K562 (cell line): ENCODE data around the gene PIK3CG. TPM values are rescaled to one million over a fixed set of nuclear protein-coding genes. Genes with fewer than 3 reads are reported as not detected.

ENCODE experiments used
- BACH1 ChIP-seq: fragments of 200-800 bp; sonication (Bioruptor generic); IDR thresholded peaks from 2 replicates; pipeline ENCODE4 v1.6.1; 2016; ENCODE audit warnings: missing genetic modification characterization, missing compliant biosample characterization
- CBX1 ChIP-seq: sonication (generic); IDR thresholded peaks from 2 replicates; pipeline ENCODE4 v1.6.1; 2016; ENCODE audit warnings: antibody characterized with exemption, low read depth, mild to moderate bottlenecking
- CHD2 ChIP-seq: IDR thresholded peaks from 2 replicates; pipeline ENCODE4 v1.6.1; 2011; ENCODE audit warnings: low read depth, low read length
- E2F3 ChIP-seq: fragments of 250-450 bp; sonication (Bioruptor Pico); IDR thresholded peaks from 2 replicates; pipeline ENCODE4 v1.4.0; 2020; ENCODE audit warnings: mild to moderate bottlenecking
- ERF ChIP-seq: fragments of 450-650 bp; formaldehyde crosslinking; IDR thresholded peaks from 2 replicates; pipeline ENCODE4 v1.4.0; 2020; ENCODE audit warnings: mild to moderate bottlenecking, mixed read lengths
- EZH2 ChIP-seq: IDR thresholded peaks from 2 replicates; pipeline ENCODE4 v1.6.1; 2012; ENCODE audit warnings: low read depth, mild to moderate bottlenecking, inconsistent platforms, low read length, borderline replicate concordance
- FIP1L1 ChIP-seq: fragments of 200-400 bp; formaldehyde crosslinking; IDR thresholded peaks from 2 replicates; pipeline ENCODE4 v1.6.1; 2018; ENCODE audit warnings: mild to moderate bottlenecking, low read depth, low read length; ENCODE audit not compliant: poor library complexity, severe bottlenecking
- HMGN3 ChIP-seq: IDR thresholded peaks from 2 replicates; pipeline ENCODE4 v1.6.1; 2011; ENCODE audit warnings: borderline replicate concordance, low read depth, mild to moderate bottlenecking, mixed read lengths, low read length; ENCODE audit not compliant: insufficient read length; ENCODE audit errors: extremely low read depth
- MAFK ChIP-seq: IDR thresholded peaks from 2 replicates; pipeline ENCODE4 v1.6.1; 2011; ENCODE audit warnings: low read length, improper control_type of control experiment
- MECOM ChIP-seq: fragments of 250-450 bp; sonication (Bioruptor Pico); IDR thresholded peaks from 2 replicates; pipeline ENCODE4 v1.8.0; 2022; ENCODE audit warnings: inconsistent platforms
- MTA1 ChIP-seq: fragments of 450-650 bp; IDR thresholded peaks from 2 replicates; pipeline ENCODE4 v1.6.1; 2017; ENCODE audit warnings: borderline replicate concordance
- NBN ChIP-seq: fragments of 450-650 bp; IDR thresholded peaks from 2 replicates; pipeline ENCODE4 v1.6.1; 2016; ENCODE audit warnings: low read depth, mild to moderate bottlenecking
- POLR2G ChIP-seq: fragments of 200-400 bp; formaldehyde crosslinking; IDR thresholded peaks from 2 replicates; pipeline ENCODE4 v1.6.1; 2017; ENCODE audit warnings: low read depth, mild to moderate bottlenecking, antibody characterized with exemption, low read length, moderate library complexity
- POLR2H ChIP-seq: IDR thresholded peaks from 2 replicates; pipeline ENCODE4 v1.6.1; 2016; ENCODE audit warnings: missing genetic modification characterization, low read depth, mild to moderate bottlenecking, control low read depth, missing compliant biosample characterization, moderate library complexity
- RBFOX2 ChIP-seq: fragments of 200-400 bp; formaldehyde crosslinking; IDR thresholded peaks from 2 replicates; pipeline ENCODE4 v1.6.1; 2017; ENCODE audit warnings: low read depth, mild to moderate bottlenecking, low read length, moderate library complexity
- XRCC5 ChIP-seq: fragments of 200-400 bp; formaldehyde crosslinking; IDR thresholded peaks from 2 replicates; pipeline ENCODE4 v1.6.1; 2017; ENCODE audit warnings: low read depth, mild to moderate bottlenecking, low read length
- ZNF316 ChIP-seq: fragments of 450-650 bp; IDR thresholded peaks from 2 replicates; pipeline ENCODE4 v1.6.1; 2016
- ZNF785 ChIP-seq: fragments of 250-450 bp; sonication (Bioruptor Pico); IDR thresholded peaks from 2 replicates; pipeline ENCODE4 v1.4.0; 2020; ENCODE audit warnings: mild to moderate bottlenecking
- ZZZ3 ChIP-seq: fragments of 450-650 bp; IDR thresholded peaks from 2 replicates; pipeline ENCODE4 v1.6.1; 2016; ENCODE audit warnings: antibody characterized with exemption, mild to moderate bottlenecking, moderate library complexity
- polyA plus RNA-seq, 8 experiments: library from polyadenylated mRNA; depleted of rRNA in 4 of 8; stranded (reverse) in 5 of 8; unstranded in 3 of 8; fragments of >200 nt; fragmentation: Nextera tagmentation in 2 of 8; fragmentation: Illumina TruSeq in 1 of 8; extraction: Ambion mirVana in 2 of 8; extraction: Trizol in 1 of 8; gene quantifications; 2 replicates each; pipeline versions ENCODE4 v1.2.1 to v1.2.3, GENCODE V29; 2011 to 2014; ENCODE audit warnings: inconsistent platforms in 1 of 8, missing spikeins in 1 of 8
- total RNA-seq, 7 experiments: library from RNA; depleted of rRNA in 6 of 7; stranded (reverse); fragments of >200 nt in 6 of 7; fragmentation: Illumina TruSeq in 2 of 7; extraction: Trizol in 2 of 7; gene quantifications; 2 replicates each; pipeline versions ENCODE4 v1.2.1 to v1.2.3, GENCODE V29; 2011 to 2021; ENCODE audit warnings: low replicate concordance in 1 of 7
- TF ChIP-seq, protein P1 (sequence below): IDR thresholded peaks from 3 replicates; pipeline ENCODE4 v1.6.1; 2011; ENCODE audit warnings: borderline replicate concordance, mild to moderate bottlenecking, moderate library complexity; ENCODE audit not compliant: insufficient read length; ENCODE audit errors: extremely low read depth
- TF ChIP-seq, protein P2 (sequence below), 2 experiments: fragments of 450-650 bp in 1 of 2; sonication (generic) in 1 of 2; formaldehyde crosslinking in 1 of 2; IDR thresholded peaks in 1 of 2; conservative IDR thresholded peaks in 1 of 2; 2 replicates each; pipeline versions ENCODE4 v1.6.1 to v1.8.1; 2016 to 2023; ENCODE audit warnings: mild to moderate bottlenecking in 2 of 2, moderate library complexity in 2 of 2, inconsistent platforms in 1 of 2, missing genetic modification reagents in 1 of 2
- TF ChIP-seq, protein P3 (sequence below): fragments of 450-650 bp; formaldehyde crosslinking; conservative IDR thresholded peaks from 2 replicates; pipeline ENCODE4 v1.4.0; 2022; ENCODE audit warnings: mild to moderate bottlenecking, missing genetic modification characterization
- TF ChIP-seq, protein P4 (sequence below): fragments of 450-650 bp; formaldehyde crosslinking; IDR thresholded peaks from 2 replicates; pipeline ENCODE4 v1.4.0; 2020; ENCODE audit warnings: mild to moderate bottlenecking, moderate library complexity

The PIK3CG gene
- total and polyA plus RNA-seq, 9 of the 15 experiments (the other 6 are each of a cell fraction or from before 2014, with no cell fraction given) = 5.3 to 42.5 (median 29.0) TPM

DNA sequence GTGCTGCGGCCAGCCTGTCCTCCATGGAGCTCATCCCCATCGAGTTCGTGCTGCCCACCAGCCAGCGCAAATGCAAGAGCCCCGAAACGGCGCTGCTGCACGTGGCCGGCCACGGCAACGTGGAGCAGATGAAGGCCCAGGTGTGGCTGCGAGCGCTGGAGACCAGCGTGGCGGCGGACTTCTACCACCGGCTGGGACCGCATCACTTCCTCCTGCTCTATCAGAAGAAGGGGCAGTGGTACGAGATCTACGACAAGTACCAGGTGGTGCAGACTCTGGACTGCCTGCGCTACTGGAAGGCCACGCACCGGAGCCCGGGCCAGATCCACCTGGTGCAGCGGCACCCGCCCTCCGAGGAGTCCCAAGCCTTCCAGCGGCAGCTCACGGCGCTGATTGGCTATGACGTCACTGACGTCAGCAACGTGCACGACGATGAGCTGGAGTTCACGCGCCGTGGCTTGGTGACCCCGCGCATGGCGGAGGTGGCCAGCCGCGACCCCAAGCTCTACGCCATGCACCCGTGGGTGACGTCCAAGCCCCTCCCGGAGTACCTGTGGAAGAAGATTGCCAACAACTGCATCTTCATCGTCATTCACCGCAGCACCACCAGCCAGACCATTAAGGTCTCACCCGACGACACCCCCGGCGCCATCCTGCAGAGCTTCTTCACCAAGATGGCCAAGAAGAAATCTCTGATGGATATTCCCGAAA lies 2.7 kb downstream of the PIK3CG start (continued):
- TF ChIP-seq, protein P1, sequence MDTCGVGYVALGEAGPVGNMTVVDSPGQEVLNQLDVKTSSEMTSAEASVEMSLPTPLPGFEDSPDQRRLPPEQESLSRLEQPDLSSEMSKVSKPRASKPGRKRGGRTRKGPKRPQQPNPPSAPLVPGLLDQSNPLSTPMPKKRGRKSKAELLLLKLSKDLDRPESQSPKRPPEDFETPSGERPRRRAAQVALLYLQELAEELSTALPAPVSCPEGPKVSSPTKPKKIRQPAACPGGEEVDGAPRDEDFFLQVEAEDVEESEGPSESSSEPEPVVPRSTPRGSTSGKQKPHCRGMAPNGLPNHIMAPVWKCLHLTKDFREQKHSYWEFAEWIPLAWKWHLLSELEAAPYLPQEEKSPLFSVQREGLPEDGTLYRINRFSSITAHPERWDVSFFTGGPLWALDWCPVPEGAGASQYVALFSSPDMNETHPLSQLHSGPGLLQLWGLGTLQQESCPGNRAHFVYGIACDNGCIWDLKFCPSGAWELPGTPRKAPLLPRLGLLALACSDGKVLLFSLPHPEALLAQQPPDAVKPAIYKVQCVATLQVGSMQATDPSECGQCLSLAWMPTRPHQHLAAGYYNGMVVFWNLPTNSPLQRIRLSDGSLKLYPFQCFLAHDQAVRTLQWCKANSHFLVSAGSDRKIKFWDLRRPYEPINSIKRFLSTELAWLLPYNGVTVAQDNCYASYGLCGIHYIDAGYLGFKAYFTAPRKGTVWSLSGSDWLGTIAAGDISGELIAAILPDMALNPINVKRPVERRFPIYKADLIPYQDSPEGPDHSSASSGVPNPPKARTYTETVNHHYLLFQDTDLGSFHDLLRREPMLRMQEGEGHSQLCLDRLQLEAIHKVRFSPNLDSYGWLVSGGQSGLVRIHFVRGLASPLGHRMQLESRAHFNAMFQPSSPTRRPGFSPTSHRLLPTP = no peak
- no peak for TF ChIP-seq MAFK
- no peak for TF ChIP-seq NBN
- no peak for TF ChIP-seq E2F3 (CRISPR knock-in tag)
- no peak for TF ChIP-seq ERF (CRISPR knock-in tag)
- TF ChIP-seq ZNF316 = no peak
- TF ChIP-seq XRCC5 = no peak
- 0 out of 2 replicates have a peak, but pooled peaks have one; percentile 57 for TF ChIP-seq CBX1
- no peak for TF ChIP-seq ZNF785
- TF ChIP-seq, protein P2, sequence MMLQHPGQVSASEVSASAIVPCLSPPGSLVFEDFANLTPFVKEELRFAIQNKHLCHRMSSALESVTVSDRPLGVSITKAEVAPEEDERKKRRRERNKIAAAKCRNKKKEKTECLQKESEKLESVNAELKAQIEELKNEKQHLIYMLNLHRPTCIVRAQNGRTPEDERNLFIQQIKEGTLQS (IDR thresholded peaks at IDR 0.05) = peak; percentile 36; the same call in 1 of the 2 replicates
- TF ChIP-seq, protein P2 (CRISPR knock-in tag; conservative IDR thresholded peaks at IDR 0.05) = no peak
- peak; percentile 32 for TF ChIP-seq FIP1L1
- TF ChIP-seq, protein P3, sequence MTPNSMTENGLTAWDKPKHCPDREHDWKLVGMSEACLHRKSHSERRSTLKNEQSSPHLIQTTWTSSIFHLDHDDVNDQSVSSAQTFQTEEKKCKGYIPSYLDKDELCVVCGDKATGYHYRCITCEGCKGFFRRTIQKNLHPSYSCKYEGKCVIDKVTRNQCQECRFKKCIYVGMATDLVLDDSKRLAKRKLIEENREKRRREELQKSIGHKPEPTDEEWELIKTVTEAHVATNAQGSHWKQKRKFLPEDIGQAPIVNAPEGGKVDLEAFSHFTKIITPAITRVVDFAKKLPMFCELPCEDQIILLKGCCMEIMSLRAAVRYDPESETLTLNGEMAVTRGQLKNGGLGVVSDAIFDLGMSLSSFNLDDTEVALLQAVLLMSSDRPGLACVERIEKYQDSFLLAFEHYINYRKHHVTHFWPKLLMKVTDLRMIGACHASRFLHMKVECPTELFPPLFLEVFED (CRISPR knock-in tag) = no peak
- no peak for TF ChIP-seq BACH1 (tag)
- no peak for TF ChIP-seq ZZZ3
- TF ChIP-seq RBFOX2 = peak; percentile 70
- TF ChIP-seq MTA1 = no peak
- peak; percentile 70 for TF ChIP-seq POLR2G
- no peak for TF ChIP-seq CHD2
- no peak for TF ChIP-seq POLR2H
- TF ChIP-seq MECOM = no peak
- TF ChIP-seq, protein P4, sequence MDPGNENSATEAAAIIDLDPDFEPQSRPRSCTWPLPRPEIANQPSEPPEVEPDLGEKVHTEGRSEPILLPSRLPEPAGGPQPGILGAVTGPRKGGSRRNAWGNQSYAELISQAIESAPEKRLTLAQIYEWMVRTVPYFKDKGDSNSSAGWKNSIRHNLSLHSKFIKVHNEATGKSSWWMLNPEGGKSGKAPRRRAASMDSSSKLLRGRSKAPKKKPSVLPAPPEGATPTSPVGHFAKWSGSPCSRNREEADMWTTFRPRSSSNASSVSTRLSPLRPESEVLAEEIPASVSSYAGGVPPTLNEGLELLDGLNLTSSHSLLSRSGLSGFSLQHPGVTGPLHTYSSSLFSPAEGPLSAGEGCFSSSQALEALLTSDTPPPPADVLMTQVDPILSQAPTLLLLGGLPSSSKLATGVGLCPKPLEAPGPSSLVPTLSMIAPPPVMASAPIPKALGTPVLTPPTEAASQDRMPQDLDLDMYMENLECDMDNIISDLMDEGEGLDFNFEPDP = no peak
- peak; percentile 22 for TF ChIP-seq HMGN3
- TF ChIP-seq EZH2 = no peak
